NCI-H187 (cell line): ENCODE results near the gene SENP3.

Experiments used
- DNase-seq, 2 experiments: peaks; one replicate each; lab custom pipeline; 2025; lab: John Stamatoyannopoulos, UW

Gene SENP3

DNA sequence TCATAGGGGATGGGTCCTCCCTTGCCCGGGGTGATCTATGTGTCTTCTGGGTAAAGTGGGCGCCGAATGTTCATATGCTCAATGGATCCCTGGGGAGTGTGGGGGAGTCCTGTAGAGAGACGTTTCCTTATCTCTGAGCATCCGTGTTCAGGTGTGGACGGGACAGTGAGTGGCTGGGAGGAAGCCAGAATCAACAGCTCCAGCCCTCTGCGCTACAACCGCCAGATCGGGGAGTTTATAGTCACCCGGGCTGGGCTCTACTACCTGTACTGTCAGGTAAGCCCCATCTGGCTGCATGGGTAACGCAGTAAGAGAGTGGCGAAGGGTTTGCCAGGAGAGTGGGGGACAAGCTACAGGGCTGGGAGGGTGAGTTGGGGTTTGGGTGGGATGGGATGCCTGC, 5.1 kb upstream of the SENP3 start:
- no peak for DNase-seq

DNA sequence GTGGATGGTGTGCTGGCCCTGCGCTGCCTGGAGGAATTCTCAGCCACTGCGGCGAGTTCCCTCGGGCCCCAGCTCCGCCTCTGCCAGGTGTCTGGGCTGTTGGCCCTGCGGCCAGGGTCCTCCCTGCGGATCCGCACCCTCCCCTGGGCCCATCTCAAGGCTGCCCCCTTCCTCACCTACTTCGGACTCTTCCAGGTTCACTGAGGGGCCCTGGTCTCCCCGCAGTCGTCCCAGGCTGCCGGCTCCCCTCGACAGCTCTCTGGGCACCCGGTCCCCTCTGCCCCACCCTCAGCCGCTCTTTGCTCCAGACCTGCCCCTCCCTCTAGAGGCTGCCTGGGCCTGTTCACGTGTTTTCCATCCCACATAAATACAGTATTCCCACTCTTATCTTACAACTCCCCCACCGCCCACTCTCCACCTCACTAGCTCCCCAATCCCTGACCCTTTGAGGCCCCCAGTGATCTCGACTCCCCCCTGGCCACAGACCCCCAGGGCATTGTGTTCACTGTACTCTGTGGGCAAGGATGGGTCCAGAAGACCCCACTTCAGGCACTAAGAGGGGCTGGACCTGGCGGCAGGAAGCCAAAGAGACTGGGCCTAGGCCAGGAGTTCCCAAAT, 4.5 kb upstream of the SENP3 start:
- DNase-seq, result no peak

DNA sequence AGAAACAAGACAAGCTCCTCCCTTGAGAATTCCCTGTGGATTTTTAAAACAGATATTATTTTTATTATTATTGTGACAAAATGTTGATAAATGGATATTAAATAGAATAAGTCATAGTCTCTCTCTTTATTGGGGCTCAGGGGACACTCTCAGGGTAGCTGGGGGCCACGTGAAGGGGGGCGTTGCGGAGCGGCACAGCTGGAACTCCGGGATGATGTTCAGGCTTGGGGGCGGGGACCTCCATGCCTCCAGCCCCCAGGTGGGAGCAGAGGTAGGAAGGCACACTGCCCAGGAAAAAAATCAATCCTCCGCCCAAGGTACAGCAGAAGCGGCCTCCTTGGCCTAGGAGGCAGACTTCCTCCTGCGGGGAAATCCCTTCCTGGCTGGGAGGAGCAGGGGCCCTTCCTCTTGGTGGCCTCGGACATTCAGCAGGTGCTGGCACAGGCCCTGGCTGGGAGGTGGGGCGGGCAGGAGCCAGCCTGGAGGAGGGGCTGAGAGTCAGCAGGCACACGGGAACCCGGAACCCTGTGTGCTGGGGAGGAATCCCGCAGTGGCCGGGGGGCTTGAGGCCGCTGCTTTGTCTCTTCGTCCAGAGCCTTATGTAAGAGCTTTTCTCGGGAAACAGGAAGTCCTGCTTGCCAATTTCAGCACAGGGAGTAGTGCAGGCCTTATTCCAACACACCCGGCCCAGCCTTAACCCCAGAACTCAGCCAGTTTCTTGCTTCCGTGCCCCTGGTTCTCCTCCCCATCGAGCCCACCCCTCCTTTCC, 3.8 kb upstream of the SENP3 start:
- DNase-seq, result no peak

DNA sequence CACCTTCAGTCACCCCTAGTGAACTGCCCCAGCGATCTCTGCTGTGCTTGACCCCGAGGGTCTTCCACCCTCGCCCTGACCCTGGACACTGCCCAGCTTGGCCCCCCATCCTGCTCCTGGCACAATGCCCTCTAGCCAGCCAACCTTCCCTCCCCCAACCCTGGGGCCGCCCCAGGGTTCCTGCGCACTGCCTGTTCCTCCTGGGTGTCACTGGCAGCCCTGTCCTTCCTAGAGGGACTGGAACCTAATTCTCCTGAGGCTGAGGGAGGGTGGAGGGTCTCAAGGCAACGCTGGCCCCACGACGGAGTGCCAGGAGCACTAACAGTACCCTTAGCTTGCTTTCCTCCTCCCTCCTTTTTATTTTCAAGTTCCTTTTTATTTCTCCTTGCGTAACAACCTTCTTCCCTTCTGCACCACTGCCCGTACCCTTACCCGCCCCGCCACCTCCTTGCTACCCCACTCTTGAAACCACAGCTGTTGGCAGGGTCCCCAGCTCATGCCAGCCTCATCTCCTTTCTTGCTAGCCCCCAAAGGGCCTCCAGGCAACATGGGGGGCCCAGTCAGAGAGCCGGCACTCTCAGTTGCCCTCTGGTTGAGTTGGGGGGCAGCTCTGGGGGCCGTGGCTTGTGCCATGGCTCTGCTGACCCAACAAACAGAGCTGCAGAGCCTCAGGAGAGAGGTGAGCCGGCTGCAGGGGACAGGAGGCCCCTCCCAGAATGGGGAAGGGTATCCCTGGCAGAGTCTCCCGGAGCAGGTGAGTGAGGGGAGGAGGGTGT, 3.0 kb upstream of the SENP3 start, which contains the start of gene TNFSF13:
TNFSF13 (plus strand) TSS at position 207 of the 776 bp plus-strand sequence; CDS start at position 497, 290 bp downstream.
- DNase-seq, result no peak

DNA sequence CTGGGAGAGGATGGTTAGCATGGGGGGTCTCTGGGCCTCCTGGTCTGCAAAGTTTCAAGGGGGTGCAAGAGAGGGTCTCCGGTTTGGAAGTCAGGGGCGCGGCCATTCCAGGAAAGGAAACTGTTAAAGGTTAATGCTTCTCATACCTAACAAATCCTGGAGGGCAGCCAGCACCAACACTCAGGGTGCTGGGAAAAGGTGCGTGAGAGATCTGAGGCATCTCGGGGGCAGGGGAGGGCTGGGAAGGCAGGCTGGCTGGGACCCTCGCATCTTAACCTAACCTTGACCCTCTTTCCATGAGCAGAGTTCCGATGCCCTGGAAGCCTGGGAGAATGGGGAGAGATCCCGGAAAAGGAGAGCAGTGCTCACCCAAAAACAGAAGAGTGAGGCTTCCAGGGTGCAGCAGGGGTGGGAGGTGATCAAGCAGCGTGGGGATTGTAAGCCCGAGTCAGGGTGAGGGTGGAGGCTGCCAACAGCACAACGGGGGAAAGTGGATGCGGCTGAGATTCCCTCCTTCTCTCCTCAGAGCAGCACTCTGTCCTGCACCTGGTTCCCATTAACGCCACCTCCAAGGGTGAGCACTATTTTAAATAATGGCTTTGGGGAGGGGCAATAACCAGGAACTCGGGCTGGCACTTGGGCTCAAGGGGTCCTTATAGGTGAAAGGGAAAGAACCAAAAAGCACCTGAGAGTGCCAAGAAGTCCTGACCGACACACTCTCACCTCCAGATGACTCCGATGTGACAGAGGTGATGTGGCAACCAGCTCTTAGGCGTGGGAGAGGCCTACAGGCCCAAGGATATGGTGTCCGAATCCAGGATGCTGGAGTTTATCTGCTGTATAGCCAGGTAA, 2.2 kb upstream of the SENP3 start:
- no peak for DNase-seq

DNA sequence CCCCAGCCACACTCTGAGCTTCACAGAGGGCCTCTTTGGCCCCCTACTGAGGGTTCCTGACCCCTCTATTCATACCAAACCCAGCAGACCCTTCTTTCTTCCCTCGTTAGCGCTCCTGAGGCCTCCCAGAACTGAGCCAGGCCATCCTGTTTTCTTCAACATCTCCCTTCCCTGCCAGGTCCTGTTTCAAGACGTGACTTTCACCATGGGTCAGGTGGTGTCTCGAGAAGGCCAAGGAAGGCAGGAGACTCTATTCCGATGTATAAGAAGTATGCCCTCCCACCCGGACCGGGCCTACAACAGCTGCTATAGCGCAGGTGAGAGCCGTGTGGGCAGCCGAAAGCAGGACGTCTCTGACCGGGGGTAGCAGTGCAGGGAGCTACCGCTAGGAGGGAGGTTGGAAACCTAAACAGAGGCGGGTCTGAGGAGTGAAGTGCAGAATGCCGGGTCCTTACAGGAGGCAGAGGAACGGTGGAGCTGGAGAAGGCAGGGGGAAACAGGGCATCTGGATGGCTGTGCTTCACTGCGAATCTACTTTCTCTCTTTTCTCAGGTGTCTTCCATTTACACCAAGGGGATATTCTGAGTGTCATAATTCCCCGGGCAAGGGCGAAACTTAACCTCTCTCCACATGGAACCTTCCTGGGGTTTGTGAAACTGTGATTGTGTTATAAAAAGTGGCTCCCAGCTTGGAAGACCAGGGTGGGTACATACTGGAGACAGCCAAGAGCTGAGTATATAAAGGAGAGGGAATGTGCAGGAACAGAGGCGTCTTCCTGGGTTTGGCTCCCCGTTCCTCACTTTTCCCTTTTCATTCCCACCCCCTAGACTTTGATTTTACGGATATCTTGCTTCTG, 1.3 kb upstream of the SENP3 start:
- no peak for DNase-seq

DNA sequence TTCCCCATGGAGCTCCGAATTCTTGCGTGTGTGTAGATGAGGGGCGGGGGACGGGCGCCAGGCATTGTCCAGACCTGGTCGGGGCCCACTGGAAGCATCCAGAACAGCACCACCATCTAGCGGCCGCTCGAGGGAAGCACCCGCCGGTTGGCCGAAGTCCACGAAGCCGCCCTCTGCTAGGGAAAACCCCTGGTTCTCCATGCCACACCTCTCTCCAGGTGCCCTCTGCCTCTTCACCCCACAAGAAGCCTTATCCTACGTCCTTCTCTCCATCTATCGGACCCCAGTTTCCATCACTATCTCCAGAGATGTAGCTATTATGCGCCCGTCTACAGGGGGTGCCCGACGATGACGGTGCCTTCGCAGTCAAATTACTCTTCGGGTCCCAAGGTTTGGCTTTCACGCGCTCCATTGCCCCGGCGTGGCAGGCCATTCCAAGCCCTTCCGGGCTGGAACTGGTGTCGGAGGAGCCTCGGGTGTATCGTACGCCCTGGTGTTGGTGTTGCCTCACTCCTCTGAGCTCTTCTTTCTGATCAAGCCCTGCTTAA, 617 bp upstream of the SENP3 start:
- peak; percentile 36 to 42 for DNase-seq

DNA sequence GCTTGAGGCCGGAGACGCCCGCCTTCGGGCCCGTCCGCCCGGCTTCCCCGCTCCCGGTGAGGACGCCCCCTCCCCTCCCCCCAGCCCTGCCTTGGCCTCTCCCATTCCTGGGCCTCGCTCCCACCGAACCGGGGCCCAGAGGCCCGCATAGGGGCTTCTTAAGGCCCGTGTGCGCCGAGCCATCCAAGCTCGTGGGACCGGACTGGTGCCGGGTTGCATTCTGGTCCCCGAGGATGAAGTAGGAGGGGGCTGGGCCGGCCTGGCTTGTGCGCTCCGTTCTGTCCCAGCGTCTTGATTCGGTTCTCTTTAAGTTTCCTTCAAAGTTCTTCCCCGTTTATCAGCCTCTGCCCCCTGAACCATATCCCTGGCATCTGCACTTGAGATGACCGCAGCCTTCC, 488 bp downstream of the SENP3 start:
- DNase-seq, result no peak

DNA sequence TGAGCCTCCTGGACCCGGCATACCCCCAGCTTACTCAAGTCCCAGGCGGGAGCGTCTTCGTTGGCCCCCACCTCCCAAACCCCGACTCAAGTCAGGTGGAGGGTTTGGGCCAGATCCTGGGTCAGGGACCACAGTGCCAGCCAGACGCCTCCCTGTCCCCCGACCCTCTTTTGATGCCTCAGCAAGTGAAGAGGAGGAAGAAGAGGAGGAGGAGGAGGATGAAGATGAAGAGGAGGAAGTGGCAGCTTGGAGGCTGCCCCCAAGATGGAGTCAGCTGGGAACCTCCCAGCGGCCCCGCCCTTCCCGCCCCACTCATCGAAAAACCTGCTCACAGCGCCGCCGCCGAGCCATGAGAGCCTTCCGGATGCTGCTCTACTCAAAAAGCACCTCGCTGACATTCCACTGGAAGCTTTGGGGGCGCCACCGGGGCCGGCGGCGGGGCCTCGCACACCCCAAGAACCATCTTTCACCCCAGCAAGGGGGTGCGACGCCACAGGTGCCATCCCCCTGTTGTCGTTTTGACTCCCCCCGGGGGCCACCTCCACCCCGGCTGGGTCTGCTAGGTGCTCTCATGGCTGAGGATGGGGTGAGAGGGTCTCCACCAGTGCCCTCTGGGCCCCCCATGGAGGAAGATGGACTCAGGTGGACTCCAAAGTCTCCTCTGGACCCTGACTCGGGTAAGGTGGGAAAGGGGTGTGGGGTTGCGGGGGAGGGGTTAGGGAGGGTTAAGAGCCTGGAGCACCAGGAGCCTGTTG, 1.6 kb downstream of the SENP3 start:
- no peak for DNase-seq

DNA sequence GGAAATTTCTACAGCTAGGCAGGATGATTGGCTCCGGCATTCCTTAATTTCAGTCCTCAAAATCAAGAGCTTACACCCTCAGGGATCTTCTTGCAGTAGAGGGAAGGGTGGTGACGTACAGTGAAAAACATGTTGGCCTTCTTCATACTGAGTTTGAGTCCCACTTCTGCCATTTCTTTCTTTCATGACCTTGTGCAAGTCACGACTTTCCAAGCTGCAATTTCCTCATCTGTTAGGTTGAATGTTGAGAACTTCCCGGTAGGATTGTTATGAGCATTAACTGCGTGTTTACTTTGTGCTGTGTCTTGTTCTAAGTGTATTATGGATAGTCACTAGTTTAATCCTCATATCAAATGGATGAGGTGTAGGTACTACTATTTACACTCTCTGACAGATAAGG, 7.9 kb downstream of the SENP3 start:
- DNase-seq, result no peak

DNA sequence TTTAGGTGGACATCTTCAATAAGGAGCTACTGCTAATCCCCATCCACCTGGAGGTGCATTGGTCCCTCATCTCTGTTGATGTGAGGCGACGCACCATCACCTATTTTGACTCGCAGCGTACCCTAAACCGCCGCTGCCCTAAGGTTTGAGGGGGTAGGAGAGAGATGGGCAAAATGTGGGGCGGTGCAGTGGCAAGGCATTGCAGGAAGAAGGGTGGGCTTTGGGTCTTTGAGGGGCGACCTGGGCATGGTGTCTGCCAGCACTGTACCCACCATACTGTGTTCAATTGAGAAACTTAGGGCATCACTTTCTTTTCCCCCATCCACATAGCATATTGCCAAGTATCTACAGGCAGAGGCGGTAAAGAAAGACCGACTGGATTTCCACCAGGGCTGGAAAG, 8.6 kb downstream of the SENP3 start:
- no peak for DNase-seq

DNA sequence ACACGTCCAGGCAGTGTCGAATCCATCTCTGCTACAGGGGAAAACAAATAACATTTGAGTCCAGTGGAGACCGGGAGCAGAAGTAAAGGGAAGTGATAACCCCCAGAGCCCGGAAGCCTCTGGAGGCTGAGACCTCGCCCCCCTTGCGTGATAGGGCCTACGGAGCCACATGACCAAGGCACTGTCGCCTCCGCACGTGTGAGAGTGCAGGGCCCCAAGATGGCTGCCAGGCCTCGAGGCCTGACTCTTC, 10.5 kb downstream of the SENP3 start:
- DNase-seq, result no peak

DNA sequence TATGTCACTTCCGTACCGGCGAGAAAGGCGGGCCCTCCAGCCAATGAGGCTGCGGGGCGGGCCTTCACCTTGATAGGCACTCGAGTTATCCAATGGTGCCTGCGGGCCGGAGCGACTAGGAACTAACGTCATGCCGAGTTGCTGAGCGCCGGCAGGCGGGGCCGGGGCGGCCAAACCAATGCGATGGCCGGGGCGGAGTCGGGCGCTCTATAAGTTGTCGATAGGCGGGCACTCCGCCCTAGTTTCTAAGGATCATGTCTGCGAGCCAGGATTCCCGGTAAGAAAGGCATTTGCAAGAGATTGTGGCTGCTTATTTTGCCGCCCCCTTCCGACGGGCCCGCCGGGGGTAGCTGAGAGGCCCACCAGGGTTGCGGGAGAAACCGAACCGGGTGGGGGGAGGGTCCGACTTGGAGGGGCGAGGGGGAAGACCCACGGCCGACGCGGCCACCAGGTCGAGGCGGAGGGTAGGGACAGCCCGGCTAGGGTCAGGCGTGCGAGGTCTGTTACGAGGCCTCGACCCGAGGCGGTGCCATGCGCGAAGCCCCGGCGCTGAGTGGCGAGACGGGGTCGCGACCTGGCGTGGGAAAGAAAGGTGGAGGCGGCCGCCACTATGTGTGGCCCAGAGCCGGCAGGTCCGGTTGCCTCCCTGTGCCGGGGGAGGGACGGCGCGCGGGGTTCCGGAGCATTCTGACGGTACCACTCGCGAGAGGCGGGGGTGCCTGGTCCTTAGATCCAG, 11.0 kb downstream of the SENP3 start:
- peak; percentile 90 to 94 for DNase-seq

DNA sequence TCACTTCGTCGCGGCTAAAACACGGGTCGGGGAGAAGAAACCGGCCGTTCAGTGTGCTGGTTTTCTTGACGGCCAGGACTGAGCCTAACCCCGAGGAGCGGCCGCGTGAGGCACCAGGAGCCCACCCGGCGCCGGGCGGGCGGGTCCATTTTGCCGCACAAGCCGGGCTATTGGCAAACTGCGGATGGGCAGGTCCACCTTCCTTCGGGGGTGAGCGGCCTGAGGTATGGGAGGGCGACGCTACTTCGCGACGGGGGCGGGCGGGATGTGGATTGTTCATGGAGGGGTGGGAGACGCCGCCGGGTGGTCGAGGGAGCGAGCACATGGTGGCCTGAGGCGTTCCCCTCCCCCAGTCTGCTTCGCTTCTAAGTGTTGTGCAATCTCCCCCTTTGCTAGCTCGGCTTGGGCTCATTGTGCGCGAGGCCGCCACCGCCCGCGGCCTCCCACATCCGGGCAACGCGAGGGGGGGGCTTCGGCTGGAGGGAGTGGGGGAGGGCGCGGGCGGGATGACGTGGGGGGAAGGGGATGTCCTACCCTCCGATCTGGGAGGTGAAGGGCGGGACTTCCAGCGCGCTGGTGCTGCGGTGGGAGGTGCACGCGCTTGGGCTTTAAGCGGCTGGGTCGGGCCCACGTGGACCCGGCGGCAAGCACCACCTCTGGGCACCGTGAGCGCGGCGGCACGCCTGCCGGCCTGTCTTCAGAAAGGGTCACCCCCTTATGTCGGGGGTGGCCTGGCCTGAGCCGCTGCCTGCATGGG, 11.8 kb downstream of the SENP3 start:
- peak; percentile 9 to 48 for DNase-seq

DNA sequence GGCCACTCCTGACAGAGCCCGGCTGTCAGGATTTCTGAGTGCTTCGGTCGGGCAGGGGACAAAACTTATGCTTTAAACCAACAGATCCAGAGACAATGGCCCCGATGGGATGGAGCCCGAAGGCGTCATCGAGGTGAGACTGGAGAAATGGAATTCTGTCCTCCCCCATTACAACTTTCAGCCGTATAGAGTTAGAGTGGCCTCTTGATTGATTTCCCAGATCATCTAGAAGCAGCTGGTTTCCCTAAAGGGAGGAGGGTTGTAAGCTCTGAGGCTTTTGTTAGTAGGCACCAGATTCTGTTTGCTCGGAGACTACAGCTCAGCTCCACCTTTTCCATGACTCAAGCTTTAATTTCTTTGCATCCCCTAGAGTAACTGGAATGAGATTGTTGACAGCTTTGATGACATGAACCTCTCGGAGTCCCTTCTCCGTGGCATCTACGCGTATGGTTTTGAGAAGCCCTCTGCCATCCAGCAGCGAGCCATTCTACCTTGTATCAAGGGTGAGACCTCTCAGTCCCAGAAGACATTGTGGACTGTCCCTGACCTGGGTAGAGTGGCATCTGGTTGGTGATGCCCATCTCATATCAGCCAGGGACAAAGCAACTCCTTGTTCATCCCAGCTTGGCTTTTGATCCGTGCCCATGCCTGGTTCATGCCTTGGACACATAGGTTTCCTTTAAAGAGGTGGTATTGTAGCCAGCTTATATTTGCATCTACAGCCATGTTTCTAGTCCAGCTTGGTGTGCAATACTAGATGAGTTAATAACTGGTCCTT, 12.6 kb downstream of the SENP3 start:
- no peak for DNase-seq

DNA sequence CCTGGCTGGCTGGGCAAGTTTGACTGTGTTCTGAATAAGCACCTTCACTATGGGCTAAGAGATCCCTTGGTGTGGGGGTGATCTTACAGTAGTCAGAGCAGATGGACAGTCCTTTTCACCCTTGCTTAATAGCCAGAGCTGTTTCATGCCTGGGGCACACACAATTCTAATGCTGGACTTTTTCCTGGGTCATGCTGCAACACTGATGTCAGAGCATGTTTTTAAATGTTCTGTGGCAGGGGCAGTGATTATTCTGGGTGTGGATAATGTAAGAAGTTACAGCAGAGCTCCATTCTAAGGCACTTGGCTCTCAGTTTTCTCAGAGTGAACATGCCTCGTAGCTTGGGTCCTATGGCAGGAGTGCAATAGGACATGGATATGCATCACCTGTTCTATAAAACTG, 13.8 kb downstream of the SENP3 start:
- no peak for DNase-seq

DNA sequence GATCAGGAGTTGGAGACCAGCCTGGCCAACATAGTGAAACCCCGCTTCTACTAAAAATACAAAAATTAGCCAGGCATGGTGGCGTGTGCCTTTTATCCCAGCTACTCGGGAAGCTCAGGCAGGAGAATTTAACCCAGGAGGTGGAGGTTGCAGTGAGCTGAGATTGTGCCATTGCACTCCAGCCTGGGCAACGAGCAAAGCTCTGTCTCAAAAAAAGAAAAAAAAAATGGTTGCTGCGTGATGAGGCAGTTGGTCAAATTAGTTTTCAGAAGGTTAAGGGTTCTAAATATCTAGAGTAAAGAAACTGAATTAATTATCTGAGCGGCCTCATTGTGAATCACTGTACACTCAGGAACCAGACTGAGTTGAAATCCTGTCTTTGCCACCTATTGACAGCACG, 14.2 kb downstream of the SENP3 start:
- no peak for DNase-seq

DNA sequence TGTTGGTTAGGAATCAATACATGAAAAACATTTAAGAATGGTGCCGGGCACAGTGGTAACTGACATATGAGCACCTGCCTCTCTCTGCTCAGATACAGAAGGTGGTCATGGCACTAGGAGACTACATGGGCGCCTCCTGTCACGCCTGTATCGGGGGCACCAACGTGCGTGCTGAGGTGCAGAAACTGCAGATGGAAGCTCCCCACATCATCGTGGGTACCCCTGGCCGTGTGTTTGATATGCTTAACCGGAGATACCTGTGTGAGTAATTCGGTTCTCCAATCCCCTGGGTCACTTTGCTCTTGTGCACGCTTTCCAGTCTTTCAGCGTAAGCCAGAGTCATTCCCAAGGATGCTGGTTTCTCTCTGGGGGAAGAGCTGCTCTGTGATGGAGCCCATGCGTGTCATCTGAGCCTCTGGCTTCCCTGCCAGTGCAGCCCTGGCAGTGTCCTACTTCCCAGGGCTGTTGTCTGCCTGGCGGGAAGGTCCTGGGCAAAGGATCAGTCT, 14.8 kb downstream of the SENP3 start:
- no peak for DNase-seq
